H9 (cell line): ENCODE data around the gene ATP6V0A4. TPM values are rescaled to one million over a fixed set of nuclear protein-coding genes. Genes with fewer than 3 reads are reported as not detected.

Source experiments
- DNase-seq: peaks from one replicate; pipeline ENCODE4 v3.0.0-alpha.2; 2017
- H2AFZ ChIP-seq: one replicate; pipeline ENCODE4 v1.6.1; 2013; ENCODE audit warnings: mild to moderate bottlenecking, low read length, control low read depth, moderate library complexity
- H2AK5ac ChIP-seq: 2 replicates; pipeline ENCODE4 v1.6.1; 2013; ENCODE audit warnings: low read length, control low read depth, mixed read lengths; ENCODE audit not compliant: insufficient read length
- H2BK120ac ChIP-seq: one replicate; pipeline ENCODE4 v1.6.1; 2013; ENCODE audit warnings: low read depth, mild to moderate bottlenecking, low read length, control low read depth, inconsistent platforms; ENCODE audit not compliant: poor library complexity, severe bottlenecking
- H2BK12ac ChIP-seq: 2 replicates; pipeline ENCODE4 v1.6.1; 2013; ENCODE audit warnings: low read length, control low read depth, mixed read lengths, low read depth; ENCODE audit not compliant: insufficient read length
- H2BK15ac ChIP-seq: 2 replicates; pipeline ENCODE4 v1.6.1; 2013; ENCODE audit warnings: low read depth, low read length, control low read depth
- H2BK20ac ChIP-seq: one replicate; pipeline ENCODE4 v1.6.1; 2013; ENCODE audit warnings: low read depth, mild to moderate bottlenecking, low read length, control low read depth, inconsistent platforms; ENCODE audit not compliant: poor library complexity, severe bottlenecking
- H2BK5ac ChIP-seq: 2 replicates; pipeline ENCODE4 v1.6.1; 2013; ENCODE audit warnings: low read length, control low read depth, mixed read lengths; ENCODE audit not compliant: insufficient read length
- H3K14ac ChIP-seq: 2 replicates; pipeline ENCODE4 v1.6.1; 2013; ENCODE audit warnings: low read length, control low read depth; ENCODE audit not compliant: insufficient read depth
- H3K18ac ChIP-seq: 2 replicates; pipeline ENCODE4 v1.6.1; 2013; ENCODE audit warnings: low read depth, mild to moderate bottlenecking, mixed read lengths, low read length, control low read depth; ENCODE audit not compliant: insufficient read length
- H3K23ac ChIP-seq: 2 replicates; pipeline ENCODE4 v1.6.1; 2013; ENCODE audit warnings: low read length, control low read depth, mixed read lengths, low read depth; ENCODE audit not compliant: insufficient read length
- H3K23me2 ChIP-seq: 2 replicates; pipeline ENCODE4 v1.6.1; 2013; ENCODE audit warnings: low read depth, mild to moderate bottlenecking, mixed read lengths, low read length, control low read depth; ENCODE audit not compliant: insufficient read length, poor library complexity, severe bottlenecking
- H3K27ac ChIP-seq: 2 replicates; pipeline ENCODE4 v1.5.1; 2013; ENCODE audit warnings: low read length, control low read depth, mixed read lengths, low read depth; ENCODE audit not compliant: insufficient read length
- H3K27me3 ChIP-seq: 2 replicates; pipeline ENCODE4 v1.6.1; 2013; ENCODE audit warnings: low read length, control low read depth, inconsistent platforms; ENCODE audit not compliant: insufficient read depth
- H3K4ac ChIP-seq: 2 replicates; pipeline ENCODE4 v1.6.1; 2013; ENCODE audit warnings: low read depth, mild to moderate bottlenecking, control low read depth, inconsistent platforms, low read length, moderate library complexity
- H3K4me1 ChIP-seq: 2 replicates; pipeline ENCODE4 v1.6.1; 2013; ENCODE audit warnings: low read length, control low read depth, inconsistent platforms; ENCODE audit not compliant: insufficient read depth
- H3K4me2 ChIP-seq: 2 replicates; pipeline ENCODE4 v1.6.1; 2013; ENCODE audit warnings: low read length, control low read depth, mixed read lengths; ENCODE audit not compliant: insufficient read length, insufficient read depth
- H3K56ac ChIP-seq: 2 replicates; pipeline ENCODE4 v1.6.1; 2013; ENCODE audit warnings: low read depth, mild to moderate bottlenecking, mixed read lengths, low read length, control low read depth; ENCODE audit not compliant: insufficient read length
- H3K79me1 ChIP-seq: 2 replicates; pipeline ENCODE4 v1.6.1; 2013; ENCODE audit warnings: low read depth, mild to moderate bottlenecking, moderate library complexity, low read length, control low read depth, inconsistent platforms; ENCODE audit not compliant: insufficient read depth, poor library complexity, severe bottlenecking
- H3K79me2 ChIP-seq: 2 replicates; pipeline ENCODE4 v1.6.1; 2013; ENCODE audit warnings: low read length, control low read depth, inconsistent platforms; ENCODE audit not compliant: insufficient read depth
- H3K9ac ChIP-seq: 2 replicates; pipeline ENCODE4 v1.6.1; 2013; ENCODE audit warnings: low read length, control low read depth, mixed read lengths; ENCODE audit not compliant: insufficient read length; ENCODE audit errors: extremely low read depth
- H3K9me3 ChIP-seq: one replicate; pipeline ENCODE4 v1.6.1; 2013; ENCODE audit warnings: low read depth, low read length, inconsistent platforms; ENCODE audit not compliant: control insufficient read depth
- H3T11ph ChIP-seq: one replicate; pipeline ENCODE4 v1.6.1; 2013; ENCODE audit warnings: mild to moderate bottlenecking, low read length, control low read depth, inconsistent platforms
- H4K20me1 ChIP-seq: one replicate; pipeline ENCODE4 v1.6.1; 2013; ENCODE audit not compliant: control insufficient read depth, insufficient read length, insufficient read depth
- H4K5ac ChIP-seq: 2 replicates; pipeline ENCODE4 v1.6.1; 2013; ENCODE audit warnings: low read depth, mild to moderate bottlenecking, mixed read lengths, low read length, control low read depth; ENCODE audit not compliant: insufficient read length
- H4K8ac ChIP-seq: replicated peaks from 2 replicates; pipeline ENCODE4 v1.6.1; 2013; ENCODE audit warnings: low read length, control low read depth, mixed read lengths, low read depth; ENCODE audit not compliant: insufficient read length
- H4K91ac ChIP-seq: 2 replicates; pipeline ENCODE4 v1.6.1; 2013; ENCODE audit warnings: low read depth, mild to moderate bottlenecking, moderate library complexity, mixed read lengths, low read length, control low read depth; ENCODE audit not compliant: insufficient read length
- H3K27ac Mint-ChIP-seq, 3 experiments: 2 replicates in 2 of 3; 3 replicates in 1 of 3; pipeline ENCODE4 v1.8.0; 2020 to 2021; ENCODE audit warnings: mixed read lengths in 3 of 3, mild to moderate bottlenecking in 1 of 3, moderate library complexity in 1 of 3
- H3K27me3 Mint-ChIP-seq: 2 replicates; pipeline ENCODE4 v1.8.0; 2021; ENCODE audit warnings: low read depth, mild to moderate bottlenecking, moderate library complexity, mixed read lengths
- H3K36me3 Mint-ChIP-seq, 3 experiments: 2 replicates in 2 of 3; 3 replicates in 1 of 3; pipeline ENCODE4 v1.8.0; 2020 to 2021; ENCODE audit warnings: low read depth in 3 of 3, mixed read lengths in 3 of 3; ENCODE audit not compliant: insufficient read depth in 1 of 3
- H3K4me1 Mint-ChIP-seq, 2 experiments: 2 replicates each; pipeline ENCODE4 v1.8.0; 2020; ENCODE audit warnings: mixed read lengths in 2 of 2
- H3K4me3 Mint-ChIP-seq, 2 experiments: 2 replicates in 1 of 2; 3 replicates in 1 of 2; pipeline ENCODE4 v1.8.0; 2020 to 2021; ENCODE audit warnings: mild to moderate bottlenecking in 2 of 2, mixed read lengths in 2 of 2, moderate library complexity in 1 of 2
- H3K9me3 Mint-ChIP-seq, 2 experiments: 2 replicates in 1 of 2; 3 replicates in 1 of 2; pipeline ENCODE4 v1.8.0; 2020; ENCODE audit warnings: mild to moderate bottlenecking in 2 of 2, mixed read lengths in 2 of 2, moderate library complexity in 1 of 2
- WGBS: extraction: QIAGEN DNeasy Blood & Tissue Kit; methylation state at CpG from one replicate; pipeline ENCODE4 v1.1.7; 2013; ENCODE audit warnings: missing lambda C conversion rate, low lambda C conversion rate, mixed read lengths; ENCODE audit not compliant: insufficient read length; ENCODE audit errors: extremely low coverage; 5-methylcytosine and 5-hydroxymethylcytosine counted together
- total RNA-seq: library from RNA; stranded (reverse); gene quantifications from 2 replicates; pipeline ENCODE4 v1.2.1, GENCODE V29; 2021
- TF ChIP-seq, protein P1 (sequence below): fragments of 200-600 bp; sonication (generic); conservative IDR thresholded peaks from 3 replicates; pipeline ENCODE4 v1.8.0; 2021; ENCODE audit warnings: antibody characterized with exemption, mild to moderate bottlenecking

ATP6V0A4 gene
- total RNA-seq, 1 experiment from 2014 or later: 0.79 TPM

DNA sequence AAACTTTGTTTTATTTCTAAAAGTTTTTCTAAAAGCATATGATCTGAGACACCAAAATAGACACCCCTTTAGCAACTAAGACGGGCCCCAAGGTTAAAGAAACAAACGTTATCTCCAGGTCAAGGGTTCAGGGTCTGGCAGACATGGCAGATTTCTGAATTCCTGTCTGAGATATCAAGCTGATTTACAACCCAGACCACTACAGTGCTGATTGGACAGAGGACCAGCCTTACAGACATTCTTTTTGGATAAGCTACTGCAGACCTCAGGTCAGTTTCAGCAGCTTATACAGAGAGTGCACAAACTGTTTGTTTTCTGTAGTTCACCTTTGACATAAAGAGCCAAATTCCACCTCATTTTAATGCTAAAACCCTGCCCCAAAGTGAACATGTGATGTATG lies 131.6 kb downstream of the ATP6V0A4 start:
- H3K4me2 ChIP-seq: no peak overlapping the region
- no peak overlapping the region for H2AFZ ChIP-seq

More for the DNA sequence above, 131.6 kb downstream of the ATP6V0A4 start:
- H3K4me1 ChIP-seq: peaks cover 17% of the 10 kb centered on the region; the same call in 1 of the 2 replicates
- no peaks in the 10 kb centered on the region for H3K79me1 ChIP-seq
- H2BK15ac ChIP-seq: no peak overlapping the region
- no peak overlapping the region for H2BK120ac ChIP-seq
- H4K20me1 ChIP-seq: no peaks in the 10 kb centered on the region
- no peak overlapping the region for H3K23ac ChIP-seq
- Mint-ChIP-seq H3K4me1 (peaks cover 73 to 82% of the 10 kb centered on the region in 2 experiments), H3K36me3 (peaks cover 0 to 17% (median 9%) of the 10 kb centered on the region in 3 experiments; a peak in 6 of 7 replicates), H3K27me3 (no peaks in the 10 kb centered on the region), H3K27ac (no peak overlapping the region), H3K4me3 (no peak overlapping the region), H3K9me3 (peaks cover 11 to 19% of the 10 kb centered on the region in 2 experiments)
- H3K27me3 ChIP-seq: no peaks in the 10 kb centered on the region
- no peak overlapping the region for H3K9ac ChIP-seq
- H2BK20ac ChIP-seq: no peak overlapping the region
- no peaks in the 10 kb centered on the region for H3K79me2 ChIP-seq
- H3K14ac ChIP-seq: no peak overlapping the region
- H2AK5ac ChIP-seq: no peak overlapping the region
- H2BK12ac ChIP-seq: no peak overlapping the region
- DNase-seq: no peak
- H4K91ac ChIP-seq: no peak overlapping the region
- H3K9me3 ChIP-seq: no peaks in the 10 kb centered on the region
- H3K4ac ChIP-seq: no peak overlapping the region
- no peak overlapping the region for H3K27ac ChIP-seq
- no peak overlapping the region for H4K8ac ChIP-seq
- peaks cover 3% of the 10 kb centered on the region for H3K23me2 ChIP-seq
- TF ChIP-seq, protein P1, sequence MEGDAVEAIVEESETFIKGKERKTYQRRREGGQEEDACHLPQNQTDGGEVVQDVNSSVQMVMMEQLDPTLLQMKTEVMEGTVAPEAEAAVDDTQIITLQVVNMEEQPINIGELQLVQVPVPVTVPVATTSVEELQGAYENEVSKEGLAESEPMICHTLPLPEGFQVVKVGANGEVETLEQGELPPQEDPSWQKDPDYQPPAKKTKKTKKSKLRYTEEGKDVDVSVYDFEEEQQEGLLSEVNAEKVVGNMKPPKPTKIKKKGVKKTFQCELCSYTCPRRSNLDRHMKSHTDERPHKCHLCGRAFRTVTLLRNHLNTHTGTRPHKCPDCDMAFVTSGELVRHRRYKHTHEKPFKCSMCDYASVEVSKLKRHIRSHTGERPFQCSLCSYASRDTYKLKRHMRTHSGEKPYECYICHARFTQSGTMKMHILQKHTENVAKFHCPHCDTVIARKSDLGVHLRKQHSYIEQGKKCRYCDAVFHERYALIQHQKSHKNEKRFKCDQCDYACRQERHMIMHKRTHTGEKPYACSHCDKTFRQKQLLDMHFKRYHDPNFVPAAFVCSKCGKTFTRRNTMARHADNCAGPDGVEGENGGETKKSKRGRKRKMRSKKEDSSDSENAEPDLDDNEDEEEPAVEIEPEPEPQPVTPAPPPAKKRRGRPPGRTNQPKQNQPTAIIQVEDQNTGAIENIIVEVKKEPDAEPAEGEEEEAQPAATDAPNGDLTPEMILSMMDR: no peak
- no peak overlapping the region for H4K5ac ChIP-seq
- WGBS: no CpG with 5 or more reads among the region's 2 CpGs
- no peak overlapping the region for H2BK5ac ChIP-seq
- no peak overlapping the region for H3T11ph ChIP-seq
- no peak overlapping the region for H3K56ac ChIP-seq
- no peak overlapping the region for H3K18ac ChIP-seq
